Stimulated activated CD8-positive, alpha-beta memory T cell treated with anti-CD3 and anti-CD28 coated beads, Interleukin-15, amount 100 ng/mL, for 24 hours (primary cell): ENCODE data around the gene C10orf71.

Experiments used
- DNase-seq: peaks from one replicate; pipeline ENCODE4 v3.0.0-alpha.2; 2020; ENCODE audit warnings: low read depth

The C10orf71 gene, protein sequence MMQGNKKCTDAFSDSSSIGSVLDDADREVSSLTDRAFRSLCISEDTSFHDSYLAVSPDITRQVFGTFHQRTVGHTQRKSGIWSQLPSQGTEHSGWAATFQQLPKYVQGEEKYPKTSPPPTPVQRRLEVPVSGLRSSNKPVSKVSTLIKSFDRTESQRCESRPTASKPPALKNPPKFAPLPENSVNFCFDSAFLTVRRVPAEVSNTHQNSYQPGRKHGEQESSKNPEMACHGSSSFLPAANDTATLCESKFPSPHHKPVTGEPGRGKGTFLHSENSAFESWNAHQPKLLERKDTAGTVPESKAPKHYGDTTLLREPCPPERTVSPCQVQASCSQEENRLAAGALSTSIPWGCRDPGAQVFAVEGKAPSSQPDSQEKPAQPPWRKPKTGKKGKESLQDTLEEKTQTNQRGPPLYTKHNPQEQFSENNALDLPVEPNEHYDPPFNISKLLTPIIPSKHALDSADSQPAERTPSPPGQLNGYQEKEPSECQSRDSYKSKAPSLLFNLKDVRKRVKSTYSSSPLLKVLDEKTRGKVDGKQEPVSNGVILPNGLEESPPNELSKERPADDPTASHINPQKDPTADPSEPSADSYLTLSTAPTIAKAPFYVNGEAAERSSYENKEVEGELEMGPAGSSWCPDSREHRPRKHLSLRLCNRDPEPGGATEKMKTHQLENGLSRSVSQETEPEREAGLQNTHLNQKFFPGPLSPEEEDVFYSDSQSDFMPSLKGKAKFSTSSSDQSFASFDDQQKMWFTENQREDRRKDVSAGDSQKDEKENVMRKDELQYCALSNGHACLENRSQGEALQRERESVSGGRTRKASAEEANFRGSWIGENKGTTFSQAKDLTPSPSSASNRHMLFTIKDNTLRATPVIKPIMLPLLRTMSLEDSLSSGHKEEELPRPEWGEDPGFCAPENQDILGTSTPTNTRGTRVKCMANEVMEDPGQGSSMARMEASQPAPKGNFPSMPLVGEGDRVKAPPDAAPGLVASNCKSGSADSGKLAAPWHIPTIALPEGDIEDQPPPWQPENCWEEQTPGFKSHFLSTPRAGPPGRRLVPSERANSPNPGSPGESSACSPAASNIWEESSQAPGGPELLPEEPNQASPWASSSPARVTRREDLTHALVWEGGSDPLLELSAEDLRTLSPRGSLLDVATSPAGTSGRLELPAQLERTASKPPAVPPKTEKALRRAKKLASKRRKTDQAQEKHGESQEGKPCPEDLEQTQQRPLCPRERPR (N-terminal part only)

DNA sequence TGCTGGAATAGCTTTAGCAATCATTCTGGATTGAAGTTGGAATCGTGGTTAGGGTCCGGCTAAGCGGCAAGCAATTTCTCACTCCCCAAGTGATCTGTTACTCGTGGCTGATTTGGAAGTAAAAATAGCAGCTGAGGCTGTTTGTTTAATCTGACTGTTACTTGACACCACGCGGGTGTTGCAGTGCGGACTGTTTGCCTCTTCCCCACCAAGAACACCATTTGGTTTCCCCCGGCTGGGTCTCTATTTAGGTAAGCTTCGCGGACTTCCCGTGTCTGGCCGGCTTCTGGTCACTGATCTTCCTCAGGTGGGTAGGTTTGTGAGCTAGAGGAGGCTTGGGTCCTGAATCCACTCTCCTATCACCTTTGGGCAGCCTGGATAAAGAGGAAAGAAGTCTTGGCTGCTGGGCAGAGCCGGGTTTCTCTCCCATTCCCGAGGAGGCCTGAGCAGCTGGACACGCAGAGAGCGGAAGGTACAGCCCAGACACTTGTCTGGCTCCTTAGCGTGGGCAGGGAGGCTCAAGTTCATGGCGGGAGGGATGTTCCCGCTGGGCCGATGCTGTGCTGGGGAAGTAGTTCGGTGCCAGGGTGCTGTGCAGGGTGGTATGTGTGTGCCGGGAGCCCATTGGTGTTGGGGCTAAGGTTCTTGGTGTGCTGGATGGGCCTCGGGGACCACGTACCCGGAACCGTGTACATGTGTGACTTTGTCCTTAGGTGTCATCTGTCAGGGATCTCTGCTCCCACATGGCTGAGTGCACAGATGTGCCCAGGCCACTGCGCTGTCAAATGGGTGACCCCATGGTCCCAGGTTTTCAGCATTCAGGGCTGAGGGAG, at the start of gene C10orf71:
TSS of gene C10orf71 (plus strand) at position 188 of the 833 bp plus-strand sequence. CDS start 23,376 bp downstream, outside the sequence.
- DNase-seq, result no peak

DNA sequence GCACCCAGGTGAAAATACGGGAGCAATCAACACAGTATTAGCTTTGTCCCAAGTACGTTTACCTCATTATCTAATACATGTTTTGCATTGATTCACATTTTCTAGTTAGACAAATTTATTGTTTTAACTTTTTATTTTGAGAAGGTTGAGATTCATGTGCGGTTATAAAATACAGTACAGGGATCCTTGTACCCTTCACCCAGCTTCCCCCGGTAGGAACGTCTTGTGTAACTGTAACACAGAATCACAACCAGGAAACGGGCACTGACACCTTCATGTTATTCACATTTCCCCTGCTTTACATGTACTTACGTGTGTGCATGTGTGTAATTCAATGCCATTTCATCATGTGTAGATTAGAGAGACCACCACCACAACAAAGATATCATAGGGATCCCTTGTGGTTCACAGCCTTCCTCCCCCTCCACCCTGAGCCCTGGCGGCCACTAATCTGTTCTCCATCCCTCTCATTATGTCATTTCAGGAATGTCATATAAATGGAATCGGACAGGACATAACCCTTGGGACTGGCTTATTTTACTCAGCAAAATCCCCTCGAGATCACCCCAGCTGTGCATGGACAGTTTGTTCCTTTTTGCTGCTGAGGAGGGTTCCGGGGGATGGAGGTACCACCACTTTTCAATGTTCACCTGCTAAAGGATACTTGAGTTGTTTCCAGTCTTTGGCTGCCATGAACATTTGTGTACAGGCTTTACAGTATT, 46.5 kb upstream of the C10orf71 start:
- DNase-seq, result no peak

DNA sequence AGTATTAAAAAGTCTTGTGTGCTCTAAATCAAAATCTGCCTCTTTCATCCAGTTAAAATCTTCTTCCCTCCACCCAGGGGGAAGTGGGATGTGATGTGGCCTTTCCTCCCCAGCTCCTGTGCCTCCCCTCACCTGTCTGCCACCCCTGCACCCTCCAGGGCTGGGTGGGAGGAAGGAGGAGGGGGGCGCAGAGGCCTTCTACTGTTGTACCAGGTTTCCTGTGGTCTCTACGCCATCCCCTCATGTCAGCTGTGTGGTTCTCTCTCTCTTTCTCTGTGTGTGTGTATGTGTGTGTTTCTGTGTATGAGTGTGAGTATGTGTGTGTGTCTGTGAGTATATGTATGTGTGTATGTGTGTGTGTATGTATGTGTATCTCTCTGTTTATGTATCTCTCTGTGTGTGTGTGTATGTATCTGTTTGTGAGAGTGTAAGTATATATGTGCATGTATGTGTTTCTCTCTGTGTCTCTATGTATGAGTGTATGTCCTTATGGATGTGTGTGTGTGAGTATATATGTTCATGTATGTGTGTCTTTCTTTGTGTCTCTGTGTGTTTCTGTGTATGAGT, 45.5 kb upstream of the C10orf71 start:
- no peak for DNase-seq

DNA sequence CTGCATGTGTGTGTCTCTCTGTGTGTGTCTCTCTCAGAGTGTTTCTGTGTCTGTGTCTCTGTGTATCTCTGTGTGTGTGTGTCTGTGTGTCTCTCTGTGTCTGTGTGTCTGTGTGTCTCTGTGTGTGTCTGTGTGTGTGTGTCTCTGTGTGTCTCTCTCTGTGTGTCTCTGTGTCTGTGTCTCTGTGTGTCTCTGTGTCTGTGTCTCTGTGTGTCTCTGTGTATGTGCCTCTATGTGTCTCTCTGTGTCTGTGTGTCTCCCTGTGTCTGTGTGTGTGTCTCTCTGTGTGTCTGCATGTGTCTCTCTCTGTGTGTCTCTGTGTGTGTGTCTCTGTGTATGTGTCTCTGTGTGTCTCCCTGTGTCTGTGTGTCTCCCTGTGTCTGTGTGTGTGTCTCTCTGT, 44.8 kb upstream of the C10orf71 start:
- DNase-seq, result no peak

DNA sequence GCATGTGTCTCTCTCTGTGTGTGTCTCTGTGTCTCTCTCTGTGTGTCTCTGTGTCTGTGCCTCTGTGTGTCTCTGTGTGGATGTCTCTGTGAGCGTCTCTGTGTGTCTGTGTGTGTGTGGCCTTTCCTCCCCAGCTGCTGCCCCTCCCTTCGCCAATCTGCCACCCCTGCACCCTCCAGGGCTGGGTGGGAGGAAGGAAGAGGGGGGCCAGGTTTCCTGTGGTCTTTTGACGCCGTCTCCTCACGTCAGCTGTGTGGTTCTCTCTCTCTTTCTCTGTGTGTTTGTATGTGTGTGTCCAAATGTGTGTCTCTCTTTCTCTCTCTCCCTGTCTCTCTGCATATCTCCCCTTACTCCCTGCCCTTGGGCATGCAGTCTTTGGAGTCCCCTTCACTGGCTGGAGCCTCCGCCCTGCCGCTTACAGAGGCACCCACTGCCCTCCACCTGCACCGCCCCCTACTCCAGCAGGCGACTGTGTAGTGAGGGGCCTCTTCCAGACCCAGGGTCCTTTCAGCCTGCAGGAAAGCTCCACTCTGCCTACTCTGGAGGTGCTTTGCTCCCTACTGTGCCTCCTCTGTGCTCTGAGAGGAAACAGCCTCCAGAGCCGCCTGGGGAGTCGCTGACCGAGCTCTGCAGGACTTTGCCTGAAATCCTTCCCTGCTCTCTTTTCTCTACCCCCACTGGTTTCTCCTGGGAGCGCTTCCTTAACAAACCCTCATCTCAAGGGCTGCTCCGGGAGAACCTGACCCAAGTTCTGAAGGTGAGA, 44.2 kb upstream of the C10orf71 start:
- no peak for DNase-seq

DNA sequence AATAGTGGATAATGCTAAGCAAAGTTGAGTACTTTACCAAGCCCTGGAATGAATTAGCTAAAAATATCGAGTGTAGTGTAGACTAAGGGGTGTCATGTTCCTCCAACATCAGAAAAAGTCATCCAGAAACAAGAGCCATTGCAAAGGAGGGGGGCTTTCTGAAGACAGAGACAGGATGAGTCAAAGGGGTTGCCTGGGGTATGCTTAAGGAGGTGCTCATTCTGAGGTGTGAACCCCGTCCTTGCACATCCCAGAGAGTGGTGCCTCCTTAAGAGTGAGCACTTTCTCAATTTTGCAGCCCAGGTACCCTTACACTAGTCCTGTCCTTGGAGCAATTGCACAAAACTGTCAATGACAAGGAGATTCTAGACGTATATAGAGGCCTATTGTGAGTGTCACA, 43.1 kb upstream of the C10orf71 start:
- DNase-seq, result no peak

DNA sequence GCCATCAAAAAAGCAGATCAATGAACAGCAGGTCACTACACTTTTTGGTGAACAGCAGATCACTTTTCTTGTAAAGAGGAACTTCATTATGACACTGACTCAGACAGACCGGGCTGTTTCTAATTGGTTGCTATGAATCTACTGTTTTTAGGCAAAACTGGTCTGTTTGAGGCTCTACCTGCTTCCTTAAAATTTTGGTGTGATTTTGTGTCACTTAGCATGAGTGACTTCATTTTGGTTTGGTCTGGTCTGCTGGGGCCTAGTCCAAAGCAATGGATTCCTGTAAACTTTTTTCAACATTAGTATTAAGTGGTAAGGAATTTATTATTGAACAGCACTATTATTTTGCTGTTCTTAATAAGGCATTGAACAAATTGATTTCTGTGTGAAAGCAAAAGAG, 41.8 kb upstream of the C10orf71 start:
- DNase-seq, result no peak

DNA sequence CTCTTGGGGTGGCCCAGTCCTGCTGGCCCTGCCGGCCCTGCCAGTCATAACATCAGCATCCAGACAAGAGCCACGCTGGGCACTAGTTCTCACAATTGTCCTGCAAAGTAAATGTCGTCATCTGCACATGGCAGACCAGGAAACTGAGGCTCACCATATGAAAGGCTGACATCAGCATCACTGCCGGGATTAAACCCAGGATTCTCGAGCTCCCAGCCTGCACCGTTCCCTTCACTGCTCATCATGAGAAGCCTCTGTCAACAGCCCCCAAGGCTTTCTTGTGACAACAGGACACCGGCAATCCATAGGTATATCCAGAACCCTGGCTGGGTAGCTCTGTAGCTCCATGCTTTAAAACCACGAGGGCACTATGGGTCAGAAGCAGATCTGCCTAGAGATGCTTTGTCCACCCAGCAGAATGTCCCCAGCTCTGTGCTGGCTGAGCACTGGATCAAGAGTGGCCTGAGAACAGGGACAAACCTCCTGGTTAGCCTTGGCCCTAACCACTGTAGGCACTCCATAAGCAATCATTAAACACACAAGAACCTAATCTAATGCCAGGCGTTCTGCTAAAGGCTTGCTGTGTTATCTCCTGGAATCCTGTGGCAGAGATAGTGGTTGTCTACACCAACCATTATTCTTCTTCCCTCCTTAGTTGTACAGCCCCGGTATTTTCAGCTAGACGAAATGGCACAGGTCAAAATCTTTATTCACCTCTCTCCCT, 41.2 kb upstream of the C10orf71 start:
- no peak for DNase-seq

DNA sequence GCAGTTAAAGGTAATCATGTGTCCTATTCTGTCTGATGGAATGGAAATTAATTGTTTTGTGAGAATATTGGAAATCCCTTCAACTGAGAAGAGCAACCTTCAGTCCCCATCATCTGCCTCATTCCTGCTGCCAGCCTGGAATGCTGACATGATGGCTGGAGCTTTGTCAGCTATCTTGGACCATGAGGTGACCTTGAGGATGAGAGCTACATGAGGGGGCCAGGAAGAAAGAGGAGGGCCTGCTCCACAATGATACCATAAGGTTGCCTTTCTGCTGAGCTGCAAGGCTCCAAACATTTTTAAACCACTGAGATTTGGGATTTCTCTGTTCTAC, 40.7 kb upstream of the C10orf71 start:
- no peak for DNase-seq

DNA sequence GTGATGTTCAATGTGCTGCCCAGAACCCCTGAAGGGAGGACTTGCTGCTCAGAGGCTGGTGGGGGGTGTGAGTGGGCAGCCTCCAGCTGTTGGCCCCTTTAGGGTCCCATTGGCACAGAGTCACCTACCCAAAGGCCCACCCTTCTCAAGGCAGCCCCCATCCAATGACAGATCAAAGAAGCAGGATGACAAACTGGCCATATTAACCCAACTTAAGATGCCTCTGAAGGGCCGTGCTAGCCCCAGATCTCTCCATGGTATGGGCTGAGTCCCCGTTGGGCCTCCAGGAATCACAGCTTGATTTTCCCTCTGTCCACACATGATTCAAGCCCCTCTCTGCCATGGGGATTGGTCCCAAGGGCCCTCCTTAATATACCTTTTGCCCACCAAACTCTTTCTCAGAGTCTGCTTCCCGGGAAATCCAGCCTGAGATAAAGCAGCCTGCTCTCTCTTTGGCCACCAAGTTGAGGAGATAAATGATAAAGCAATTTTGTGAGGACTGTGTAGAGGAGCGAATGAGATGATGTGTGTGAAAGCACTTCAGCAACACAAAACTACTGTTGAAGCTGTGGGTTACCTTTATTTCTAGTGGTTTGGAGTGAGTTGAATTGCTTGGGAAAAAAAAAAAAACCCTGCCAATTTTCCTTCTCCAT, 38.2 kb upstream of the C10orf71 start:
- no peak for DNase-seq

DNA sequence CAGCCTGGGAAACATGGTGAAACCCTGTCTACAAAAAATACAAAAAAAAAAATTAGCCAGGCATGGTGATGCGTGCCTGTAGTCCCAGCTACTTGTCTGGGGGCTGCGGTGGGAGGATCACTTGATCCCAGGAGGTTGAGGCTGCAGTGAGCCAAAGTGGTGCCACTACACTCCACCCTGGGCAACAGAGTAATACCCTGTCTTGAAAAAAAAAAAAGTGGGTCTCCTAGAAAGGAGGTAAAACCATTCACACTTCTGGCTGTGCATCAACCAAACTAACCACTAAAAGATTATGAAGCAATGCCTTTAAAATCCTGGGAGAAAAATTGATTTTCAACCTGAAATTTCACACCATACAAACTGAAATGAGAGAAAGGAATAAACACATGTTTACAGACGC, 35.4 kb upstream of the C10orf71 start:
- no peak for DNase-seq

DNA sequence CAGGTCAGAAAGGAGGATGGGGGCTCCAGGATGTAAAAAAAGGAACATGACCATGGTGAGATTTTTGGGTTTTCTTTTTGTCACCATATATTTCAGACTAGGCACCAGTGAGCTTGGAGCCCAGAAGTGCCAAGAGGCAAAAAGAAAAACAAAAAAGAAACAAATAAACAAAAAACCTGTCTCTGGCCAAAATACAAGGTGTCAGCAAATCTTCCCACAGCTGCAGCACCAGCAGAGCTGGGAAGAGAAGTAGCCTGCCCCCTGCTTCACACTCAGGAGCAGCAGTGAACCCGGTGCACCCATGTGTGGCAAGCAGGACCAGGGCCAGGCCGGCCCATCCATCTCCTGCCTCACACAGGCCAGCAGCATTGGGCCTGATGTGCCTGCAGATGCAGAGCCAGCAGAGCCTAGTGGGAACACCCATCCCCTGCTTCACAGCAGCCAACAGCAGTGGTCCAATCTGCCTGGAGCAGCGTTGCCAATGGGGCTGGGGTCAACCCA, 34.7 kb upstream of the C10orf71 start:
- DNase-seq, result no peak

DNA sequence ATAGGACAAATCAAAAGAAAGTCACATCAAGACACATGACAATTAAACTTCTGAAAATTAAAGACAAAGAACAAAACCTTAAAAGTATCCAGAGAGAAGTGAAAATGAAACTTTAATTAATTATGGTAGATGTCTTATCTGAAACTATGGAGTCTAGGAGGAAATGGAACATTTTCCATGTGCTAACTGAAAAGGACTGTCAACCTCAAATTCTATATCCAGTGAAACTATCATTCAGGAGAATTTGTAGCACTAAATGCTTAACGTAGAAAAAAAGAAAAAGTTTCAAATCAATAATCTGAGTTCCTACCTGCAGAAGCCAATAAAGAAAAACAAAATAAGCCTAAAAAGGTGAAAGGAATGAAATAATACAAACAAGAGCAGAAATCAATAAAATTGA, 33.1 kb upstream of the C10orf71 start:
- no peak for DNase-seq

DNA sequence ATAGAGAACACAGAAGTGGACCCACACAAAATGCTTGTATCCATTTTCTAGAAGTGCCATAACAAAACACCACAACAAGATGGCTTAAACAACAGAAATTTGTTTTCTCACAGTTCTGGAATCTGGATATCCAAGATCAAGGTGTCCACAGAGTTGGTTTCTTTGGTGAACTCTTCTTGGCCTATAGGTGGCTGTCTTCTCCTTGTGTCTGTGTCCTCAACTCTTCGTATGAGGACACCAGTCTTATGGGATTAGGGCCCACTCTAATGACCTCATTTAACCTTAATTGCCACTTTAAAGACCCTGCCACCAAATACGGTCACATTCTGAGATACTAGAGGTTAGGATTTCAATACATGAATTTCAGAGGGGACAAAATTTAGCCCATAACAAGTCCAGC, 30.8 kb upstream of the C10orf71 start:
- DNase-seq, result no peak

DNA sequence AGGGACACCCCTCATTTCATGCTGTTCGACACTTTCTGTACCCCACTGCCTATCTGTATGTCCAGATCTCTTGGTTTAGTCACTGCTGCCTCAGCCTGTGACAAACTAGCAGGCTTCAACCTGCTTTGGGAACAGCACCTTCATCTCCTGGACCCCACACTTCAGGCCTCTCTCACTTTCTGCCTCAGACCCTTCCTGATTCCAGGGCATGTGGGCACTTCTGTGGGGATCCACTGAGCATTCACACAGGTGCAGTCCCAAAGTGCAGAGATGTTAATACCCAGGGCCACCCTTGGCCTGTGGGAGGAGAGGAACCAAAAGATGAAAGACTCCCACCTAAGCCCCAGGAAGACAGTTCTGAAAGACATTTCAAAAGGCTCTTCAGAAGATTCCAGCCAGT, 29.4 kb upstream of the C10orf71 start:
- DNase-seq, result no peak

DNA sequence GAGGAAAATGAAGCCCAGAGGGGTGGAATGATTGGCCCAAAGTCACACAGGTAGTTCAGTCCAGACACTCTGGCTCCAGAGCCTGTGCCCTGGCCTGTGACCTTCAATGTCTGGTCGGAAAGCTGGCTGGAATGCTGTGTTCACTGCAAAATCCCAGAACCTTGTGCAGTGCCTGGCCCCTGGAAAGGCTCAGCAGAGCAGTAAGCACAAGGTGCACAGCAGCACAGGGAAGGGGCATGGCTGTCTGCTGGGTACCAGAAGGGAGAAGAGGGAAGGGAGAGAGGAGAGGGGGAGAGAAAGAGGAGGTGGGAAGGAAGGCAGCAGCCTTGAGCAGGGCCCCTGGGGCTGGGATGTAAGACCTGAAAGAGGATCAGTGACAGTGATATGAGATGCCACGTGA, 28.4 kb upstream of the C10orf71 start:
- no peak for DNase-seq

DNA sequence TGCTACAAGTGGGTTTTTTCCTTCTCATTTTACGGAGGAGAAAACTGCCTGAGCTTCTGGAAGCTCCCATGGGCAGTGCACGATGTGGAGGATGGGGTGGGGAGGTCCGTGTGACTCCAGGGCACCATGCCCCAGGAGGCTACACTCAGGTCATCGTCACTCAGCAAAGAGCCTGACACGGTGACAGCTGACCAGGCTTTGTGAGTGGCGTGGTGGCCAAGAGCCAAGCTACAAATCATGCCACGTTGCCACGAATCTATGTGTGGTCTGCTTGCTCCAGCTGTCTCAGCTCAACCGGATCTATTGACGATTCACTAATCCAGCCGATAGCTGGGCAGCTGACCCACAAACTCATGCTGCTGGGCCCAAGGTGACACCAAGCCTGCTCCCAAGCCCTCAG, 27.6 kb upstream of the C10orf71 start:
- DNase-seq, result no peak

DNA sequence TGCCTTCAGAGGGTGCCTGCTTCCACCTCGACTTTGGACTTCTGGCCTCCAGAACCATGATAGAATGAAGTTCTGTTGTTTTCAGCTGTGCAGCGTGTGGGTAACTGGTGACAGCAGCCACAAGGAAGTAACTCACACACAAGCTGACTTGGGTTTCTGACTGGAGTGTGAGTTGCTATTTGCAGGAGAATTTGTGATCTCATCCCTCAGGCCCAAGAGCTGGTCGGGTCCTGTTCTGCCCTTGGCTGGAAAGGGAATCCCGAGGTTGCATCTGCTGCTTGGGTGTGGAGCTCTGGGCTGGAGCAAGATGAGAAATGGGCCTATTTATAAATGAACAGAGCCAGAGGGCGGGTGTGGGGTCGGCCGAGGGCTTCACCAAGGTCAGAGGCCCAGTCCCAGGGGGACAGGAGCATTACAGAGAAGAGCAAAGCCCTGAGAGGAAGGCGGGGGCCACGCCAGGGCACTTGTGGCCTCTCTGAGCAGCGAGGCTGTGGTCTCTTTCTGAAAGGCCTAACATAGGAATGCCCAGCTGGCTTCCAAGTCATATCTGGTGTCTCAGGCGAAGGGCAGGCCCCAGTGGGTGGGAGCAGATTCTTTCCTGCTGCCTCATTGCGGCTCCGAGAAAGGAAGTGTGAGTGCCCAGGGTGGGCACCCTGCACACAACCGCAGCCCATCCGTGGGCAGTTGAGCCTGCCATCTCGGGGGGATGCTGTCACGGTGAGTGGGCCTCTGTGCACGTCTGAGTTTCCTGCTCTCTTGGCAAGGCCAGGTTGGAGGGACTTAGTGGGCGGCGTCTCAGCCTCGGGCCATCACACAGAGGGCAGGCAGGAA, 26.5 kb upstream of the C10orf71 start:
- DNase-seq, result no peak
